Testis (tissue), 3 donors: ENCODE results near the gene BTLA. TPM values are rescaled to one million over a fixed set of nuclear protein-coding genes. Genes with fewer than 3 reads are reported as not detected.

Experiments used
- DNase-seq: peaks from one replicate; pipeline ENCODE4 v3.0.0-alpha.2; 2019
- H3K27ac ChIP-seq, 2 donors: fragments of 200-600 bp; sonication (generic); one replicate each; pipeline ENCODE4 v1.5.1; 2019
- H3K27me3 ChIP-seq: fragments of 200-600 bp; sonication (generic); one replicate; pipeline ENCODE4 v1.5.1; 2019
- H3K36me3 ChIP-seq: fragments of 200-600 bp; sonication (generic); one replicate; pipeline ENCODE4 v1.5.1; 2017; ENCODE audit warnings: low read depth; ENCODE audit errors: missing control alignments
- H3K4me1 ChIP-seq: fragments of 200-600 bp; sonication (generic); one replicate; pipeline ENCODE4 v1.5.1; 2019
- H3K4me3 ChIP-seq, 2 donors: fragments of 200-600 bp; sonication (generic); one replicate each; pipeline ENCODE4 v1.5.1; 2017 to 2019
- H3K9me3 ChIP-seq: fragments of 200-600 bp; sonication (generic); one replicate; pipeline ENCODE4 v1.5.1; 2017
- POLR2A ChIP-seq: fragments of 450-650 bp; IDR thresholded peaks from one replicate; pipeline ENCODE4 v1.6.1; 2017; ENCODE audit warnings: antibody characterized with exemption, mild to moderate bottlenecking, moderate library complexity
- WGBS, 2 donors: methylation state at CpG; one replicate each; pipeline ENCODE4 v1.1.5; 2018; 5-methylcytosine and 5-hydroxymethylcytosine counted together
- intact Hi-C: fragments of 100-400 bp; cut with DNase I; formaldehyde crosslinking; loops from one replicate; pipeline ENCODE4 v1.15.1; 2023; ENCODE audit warnings: low total_unique reads
- polyA plus RNA-seq: library from polyadenylated mRNA; stranded (reverse); fragments of 350-450 nt; fragmentation: Illumina TruSeq; extraction: RNeasy Lipid Tissue Mini Kit (QIAGEN cat#74804); gene quantifications from one replicate; pipeline ENCODE4 v1.2.3, GENCODE V29; 2014; ENCODE audit warnings: low read depth, low replicate concordance; ENCODE audit not compliant: insufficient read depth
- total RNA-seq, 2 donors: library from RNA; depleted of rRNA; stranded (reverse); fragments of >200 nt; gene quantifications; one replicate each; pipeline ENCODE4 v1.2.3, GENCODE V29; 2016
- TF ChIP-seq, protein P1 (sequence below), 3 experiments: fragments of 450-650 bp in 2 of 3; fragments of 200-600 bp in 1 of 3; sonication (generic) in 1 of 3; IDR thresholded peaks; one replicate each; pipeline ENCODE4 v1.5.1; 2016 to 2019; ENCODE audit warnings: antibody characterized with exemption in 3 of 3, mild to moderate bottlenecking in 2 of 3, moderate library complexity in 1 of 3

BTLA gene
- total and polyA plus RNA-seq, 3 donors from 2014 or later: 0.50 to 1.4 (median 1.2) TPM

DNA sequence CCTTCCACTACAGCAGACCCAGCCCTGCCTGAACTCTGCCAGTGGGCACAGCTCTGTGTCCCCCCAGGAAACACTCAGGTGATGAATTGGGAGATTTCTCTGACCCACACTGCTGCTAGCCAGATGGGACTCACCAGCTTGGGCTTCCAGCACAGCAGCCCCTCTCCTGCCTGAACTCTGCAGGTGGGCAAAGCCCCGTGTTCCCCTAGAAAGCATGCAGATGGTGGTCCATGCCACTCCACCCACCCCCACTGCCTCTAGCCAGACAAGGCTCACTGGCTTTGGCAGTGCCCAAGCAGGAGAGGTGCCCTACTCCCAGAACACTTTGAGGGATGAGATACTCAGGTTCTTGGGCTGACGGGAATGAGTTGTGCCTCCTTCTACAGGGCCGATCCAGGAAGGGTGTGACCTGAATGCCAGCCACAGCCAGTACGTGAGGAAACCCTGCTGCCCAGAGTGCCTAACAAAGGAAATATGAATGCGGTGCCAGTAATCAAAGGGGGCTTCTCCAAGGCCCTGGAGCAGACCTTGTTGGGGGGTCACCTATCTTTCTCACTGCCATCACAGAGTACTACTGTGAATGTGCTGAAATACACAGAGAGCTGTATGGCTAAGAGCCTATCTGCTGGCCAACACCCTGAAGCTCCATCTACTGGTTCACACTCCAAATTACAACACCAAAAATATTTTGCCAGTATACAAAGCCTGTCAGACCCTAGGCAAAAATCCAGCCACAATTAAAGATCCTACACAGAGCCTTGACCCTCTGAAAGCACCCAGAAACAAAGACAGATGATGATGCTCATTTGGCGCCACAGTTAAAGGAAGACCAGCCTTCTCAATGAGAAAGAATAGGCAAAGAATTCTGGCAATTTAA, 61.9 kb downstream of the BTLA start:
- intact Hi-C loops: no loop called here

DNA sequence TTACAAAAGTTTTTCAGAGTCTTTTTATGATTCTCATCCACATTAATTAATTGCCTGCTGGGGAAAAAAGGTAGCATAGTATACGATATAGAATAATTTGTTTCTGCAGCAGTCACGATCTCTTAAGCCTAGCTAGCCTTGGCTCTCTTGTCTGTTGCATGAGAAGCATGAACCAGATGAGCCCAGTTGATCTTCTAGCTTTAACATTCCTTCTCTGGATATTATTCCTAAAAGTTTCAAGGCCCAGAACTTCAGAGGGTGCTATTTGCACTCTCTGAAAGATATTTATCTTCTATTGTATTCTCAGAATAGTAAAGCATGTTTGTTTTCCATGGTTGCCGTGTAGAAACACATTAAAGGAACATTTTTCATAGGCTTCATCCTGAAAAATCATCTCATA, 69.3 kb downstream of the BTLA start:
- TF ChIP-seq, protein P1, sequence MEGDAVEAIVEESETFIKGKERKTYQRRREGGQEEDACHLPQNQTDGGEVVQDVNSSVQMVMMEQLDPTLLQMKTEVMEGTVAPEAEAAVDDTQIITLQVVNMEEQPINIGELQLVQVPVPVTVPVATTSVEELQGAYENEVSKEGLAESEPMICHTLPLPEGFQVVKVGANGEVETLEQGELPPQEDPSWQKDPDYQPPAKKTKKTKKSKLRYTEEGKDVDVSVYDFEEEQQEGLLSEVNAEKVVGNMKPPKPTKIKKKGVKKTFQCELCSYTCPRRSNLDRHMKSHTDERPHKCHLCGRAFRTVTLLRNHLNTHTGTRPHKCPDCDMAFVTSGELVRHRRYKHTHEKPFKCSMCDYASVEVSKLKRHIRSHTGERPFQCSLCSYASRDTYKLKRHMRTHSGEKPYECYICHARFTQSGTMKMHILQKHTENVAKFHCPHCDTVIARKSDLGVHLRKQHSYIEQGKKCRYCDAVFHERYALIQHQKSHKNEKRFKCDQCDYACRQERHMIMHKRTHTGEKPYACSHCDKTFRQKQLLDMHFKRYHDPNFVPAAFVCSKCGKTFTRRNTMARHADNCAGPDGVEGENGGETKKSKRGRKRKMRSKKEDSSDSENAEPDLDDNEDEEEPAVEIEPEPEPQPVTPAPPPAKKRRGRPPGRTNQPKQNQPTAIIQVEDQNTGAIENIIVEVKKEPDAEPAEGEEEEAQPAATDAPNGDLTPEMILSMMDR (IDR thresholded peaks at IDR 0.05): no peak
- TF ChIP-seq POLR2A: no peak
- no peak for DNase-seq
- H3K4me3 ChIP-seq: no peak overlapping the region
- no peaks in the 10 kb centered on the region for H3K27me3 ChIP-seq
- H3K27ac ChIP-seq: no peak overlapping the region
- H3K9me3 ChIP-seq: no peaks in the 10 kb centered on the region
- H3K36me3 ChIP-seq: no peaks in the 10 kb centered on the region
- no peaks in the 10 kb centered on the region for H3K4me1 ChIP-seq
- intact Hi-C loops: no loop called here
- 86% methylated on average over 3 of the region's 3 CpGs for WGBS, 2 donors

More for the DNA sequence above, 61.9 kb downstream of the BTLA start:
- no peaks in the 10 kb centered on the region for H3K9me3 ChIP-seq
- H3K4me3 ChIP-seq: no peak overlapping the region
- no peak overlapping the region for H3K27ac ChIP-seq
- H3K4me1 ChIP-seq: no peaks in the 10 kb centered on the region
- no peak for DNase-seq
- WGBS, 2 donors: 70 to 88% methylated on average over 2 to 6 of the region's 6 CpGs
- TF ChIP-seq, protein P1 (IDR thresholded peaks at IDR 0.05): peak in 1 of 3 experiments; percentile 40
- TF ChIP-seq POLR2A: no peak
- no peaks in the 10 kb centered on the region for H3K36me3 ChIP-seq
- no peaks in the 10 kb centered on the region for H3K27me3 ChIP-seq

DNA sequence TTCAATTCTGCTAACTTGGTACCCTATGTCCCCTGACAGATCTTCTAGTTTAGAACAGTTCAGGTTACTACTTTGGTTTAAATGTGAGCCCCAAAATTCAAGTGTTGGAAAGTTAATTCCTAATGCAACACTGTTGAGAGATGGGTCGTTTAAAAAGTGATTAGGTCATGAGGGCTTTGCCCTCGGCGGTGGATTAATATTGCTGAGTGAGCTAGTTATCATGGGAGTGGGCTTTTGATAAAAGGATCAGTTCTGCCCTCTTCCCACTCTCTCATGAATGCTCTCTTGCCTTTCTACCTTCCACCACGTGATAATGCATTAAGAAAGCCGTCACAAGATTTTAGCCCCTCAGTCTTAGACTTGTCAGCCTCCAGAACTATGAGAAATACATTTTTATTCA, 72.1 kb downstream of the BTLA start:
- TF ChIP-seq, protein P1 (IDR thresholded peaks at IDR 0.05): no peak
- TF ChIP-seq POLR2A: no peak

DNA sequence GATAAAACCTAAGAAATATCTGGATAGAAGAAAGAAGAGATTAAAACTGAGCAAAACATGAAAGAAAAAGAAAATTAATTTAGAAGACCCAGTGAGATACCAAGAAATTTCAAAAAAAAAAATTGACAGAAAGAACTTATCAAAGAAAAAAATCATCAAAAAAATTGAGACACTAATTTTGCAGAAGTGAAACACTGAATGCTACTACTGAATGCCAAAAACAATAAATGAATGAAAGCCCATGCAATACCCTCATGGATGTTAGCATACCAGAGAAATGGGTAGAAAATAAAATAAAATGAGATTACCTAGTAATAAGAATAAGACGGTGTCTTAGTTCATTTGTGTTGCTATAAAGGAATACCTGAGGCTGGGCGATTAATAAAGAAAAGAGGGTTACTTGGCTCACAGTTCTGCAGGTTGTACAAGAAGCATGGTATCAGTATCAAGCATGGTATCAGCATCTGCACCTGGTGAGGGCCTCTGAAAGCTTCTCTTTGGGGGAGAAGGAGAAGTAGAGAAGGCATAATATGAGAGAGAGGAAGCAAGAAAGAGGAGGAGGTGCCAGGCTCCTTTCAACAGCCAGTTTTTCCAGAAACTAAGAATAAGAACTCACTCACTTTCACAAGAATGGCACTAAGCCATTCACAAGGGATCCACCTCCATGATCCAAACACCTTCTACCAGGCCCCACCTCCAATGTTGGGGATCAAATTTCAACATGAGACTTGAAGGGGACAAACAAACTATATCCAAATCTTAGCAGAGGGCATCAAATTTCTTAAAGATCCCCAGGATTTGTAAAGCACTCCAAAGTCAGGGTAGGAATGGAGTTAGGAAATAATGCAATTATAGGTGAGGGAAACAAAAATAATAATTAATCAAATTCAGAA, 73.2 kb downstream of the BTLA start:
- no peaks in the 10 kb centered on the region for H3K9me3 ChIP-seq
- no peak overlapping the region for H3K4me3 ChIP-seq
- H3K4me1 ChIP-seq: no peaks in the 10 kb centered on the region
- H3K27ac ChIP-seq: no peak overlapping the region
- intact Hi-C loops: no loop called here
- 95 to 100% methylated on average over 2 of the region's 2 CpGs for WGBS, 2 donors
- no peak for DNase-seq
- no peaks in the 10 kb centered on the region for H3K36me3 ChIP-seq
- no peaks in the 10 kb centered on the region for H3K27me3 ChIP-seq
- TF ChIP-seq POLR2A: no peak
- TF ChIP-seq, protein P1 (IDR thresholded peaks at IDR 0.05): no peak

More for the DNA sequence above, 72.1 kb downstream of the BTLA start:
- no peaks in the 10 kb centered on the region for H3K9me3 ChIP-seq
- no peak overlapping the region for H3K4me3 ChIP-seq
- no peaks in the 10 kb centered on the region for H3K27me3 ChIP-seq
- H3K27ac ChIP-seq: no peak overlapping the region
- no peak for DNase-seq
- WGBS, 2 donors: 84 to 88% methylated on average over 5 of the region's 5 CpGs
- no peaks in the 10 kb centered on the region for H3K36me3 ChIP-seq
- intact Hi-C loops: no loop called here
- H3K4me1 ChIP-seq: no peaks in the 10 kb centered on the region
